Stimulated activated CD8-positive, alpha-beta memory T cell treated with anti-CD3 and anti-CD28 coated beads, Interleukin-7, amount 100 ng/mL, for 4 hours (primary cell): Measurements from ENCODE around the gene YARS2.
"Not testable (repeated sequence)": the region's sequence is repeated elsewhere in the genome, so short reads cannot be mapped to it uniquely, and the experiment has no call there.

Experiments used
- DNase-seq, 2 donors: peaks; one replicate each; pipeline ENCODE4 v3.0.0-alpha.2; 2020; ENCODE audit warnings: low read depth in 2 of 2

YARS2 gene

GRCh38 chr12:32753605-32754004 lies 2.1 kb downstream of the YARS2 start:
- DNase-seq, result no peak

DNA sequence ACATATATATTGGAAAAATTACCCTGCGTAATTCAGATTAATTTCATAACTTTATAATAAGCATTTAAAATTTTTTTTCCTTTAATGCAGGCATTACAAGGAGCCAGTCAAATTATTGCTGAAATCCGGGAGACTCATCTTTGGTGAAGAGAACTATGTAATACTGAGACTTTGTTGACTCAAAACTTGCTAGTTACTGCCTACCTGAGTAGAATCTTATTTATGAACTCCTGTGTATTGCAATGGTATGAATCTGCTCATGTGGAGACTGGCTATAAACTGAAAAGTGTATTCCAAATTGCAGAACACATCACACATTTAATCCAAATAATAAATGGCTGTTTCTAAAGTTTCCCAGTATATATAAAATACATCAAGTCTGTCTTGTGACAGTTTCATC lies 12.4 kb downstream of the YARS2 start:
- DNase-seq, result no peak

DNA sequence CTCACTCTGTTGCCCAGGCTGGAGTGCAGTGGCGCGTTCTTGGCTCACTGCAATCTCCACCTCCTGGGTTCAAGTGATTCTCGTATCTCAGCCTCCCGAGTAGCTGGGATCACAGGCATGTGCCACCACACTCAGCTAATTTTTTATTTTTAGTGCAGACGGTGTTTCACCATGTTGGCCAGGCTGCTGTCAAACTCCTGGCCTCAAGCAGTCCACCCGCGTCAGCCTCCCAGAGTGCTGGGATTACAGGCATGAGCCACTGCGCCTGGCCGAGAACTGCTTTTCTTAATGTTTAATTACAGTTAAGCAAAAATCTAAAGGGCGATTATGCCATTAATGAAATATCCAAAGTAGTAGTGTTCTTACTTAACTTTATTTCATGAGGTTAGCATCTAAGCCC lies 13.6 kb downstream of the YARS2 start:
- no peak for DNase-seq

DNA sequence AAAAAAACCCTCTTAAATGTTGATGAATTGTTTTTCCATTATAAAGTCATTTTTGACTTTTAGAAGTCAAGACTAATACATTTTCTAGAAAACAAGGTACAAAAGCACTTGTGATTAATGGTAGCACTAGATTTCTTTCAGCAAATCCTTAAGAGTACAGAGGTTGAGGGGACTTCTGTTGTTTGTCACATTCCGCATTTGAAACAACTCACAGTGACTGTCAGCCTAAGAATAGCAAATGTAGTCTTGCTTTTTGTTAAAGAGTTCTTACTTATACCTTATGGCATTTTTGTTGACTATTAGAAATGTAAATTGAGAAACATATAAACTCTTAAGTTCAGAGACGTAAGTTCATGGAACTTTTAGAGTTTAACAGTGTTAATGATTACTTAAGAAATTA lies 16.4 kb downstream of the YARS2 start:
- DNase-seq, result no peak

GRCh38 chr12:32737715-32738114 lies 18.0 kb downstream of the YARS2 start:
- DNase-seq, result no peak

DNA sequence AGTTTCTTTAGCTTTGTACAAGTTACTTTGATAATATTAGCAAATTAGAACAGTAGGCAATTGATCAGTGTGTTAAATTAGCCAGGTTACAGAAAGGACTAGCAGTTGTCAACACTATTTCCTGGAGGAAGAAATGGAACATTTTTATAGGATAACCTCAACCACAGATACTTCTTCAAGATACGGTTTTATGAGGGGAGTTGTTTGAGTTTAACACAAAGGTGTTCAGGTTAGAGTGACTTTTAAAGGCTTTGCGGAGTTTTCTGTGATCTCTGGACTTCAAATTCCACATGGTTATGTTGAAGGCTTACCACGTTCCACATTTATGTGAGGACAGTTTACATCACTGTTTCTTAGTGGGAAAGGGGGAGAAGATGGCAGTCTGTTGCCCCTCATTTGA lies 19.3 kb downstream of the YARS2 start:
- DNase-seq, result no peak

GRCh38 chr12:32734952-32735351 lies 20.7 kb downstream of the YARS2 start:
- DNase-seq, result no peak

DNA sequence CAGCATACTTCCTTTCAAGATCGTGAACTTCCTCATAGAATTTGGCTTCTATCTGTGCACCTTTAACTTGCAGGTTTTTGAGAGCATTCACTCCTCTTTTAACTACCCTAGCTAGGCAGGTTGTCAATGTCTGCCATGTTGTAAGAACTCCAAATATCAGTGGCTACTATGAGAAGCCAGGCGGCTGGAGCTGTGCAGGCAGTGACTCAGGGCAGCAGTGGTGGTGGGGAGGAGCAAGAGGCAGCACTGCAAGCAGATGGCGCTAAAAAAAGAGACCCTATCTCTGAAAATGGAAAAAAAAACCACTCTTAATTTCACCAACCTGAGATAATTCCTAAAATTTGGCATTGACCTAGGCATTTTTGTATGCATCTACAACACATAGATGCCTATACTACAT lies 28.5 kb downstream of the YARS2 start:
- DNase-seq, result no peak

DNA sequence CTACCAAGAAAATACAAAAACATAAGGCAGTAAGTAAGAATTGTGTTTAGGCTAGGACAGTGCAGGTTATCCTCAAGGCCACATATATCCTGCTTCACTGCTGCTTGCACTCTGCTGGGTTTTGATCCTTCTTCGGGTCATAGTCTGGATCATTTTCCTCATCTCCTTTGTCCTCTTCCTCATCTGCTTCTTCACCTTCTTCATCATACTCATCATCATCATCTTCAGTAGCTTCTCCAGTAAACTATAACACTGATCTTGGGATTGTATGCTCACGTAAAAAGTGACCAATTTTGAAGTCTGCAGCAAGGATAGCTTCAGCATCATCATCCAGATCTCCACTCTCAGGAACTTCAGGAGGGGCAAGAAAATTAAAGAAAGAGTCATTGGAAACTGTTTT lies 29.4 kb downstream of the YARS2 start:
- DNase-seq, result no peak

DNA sequence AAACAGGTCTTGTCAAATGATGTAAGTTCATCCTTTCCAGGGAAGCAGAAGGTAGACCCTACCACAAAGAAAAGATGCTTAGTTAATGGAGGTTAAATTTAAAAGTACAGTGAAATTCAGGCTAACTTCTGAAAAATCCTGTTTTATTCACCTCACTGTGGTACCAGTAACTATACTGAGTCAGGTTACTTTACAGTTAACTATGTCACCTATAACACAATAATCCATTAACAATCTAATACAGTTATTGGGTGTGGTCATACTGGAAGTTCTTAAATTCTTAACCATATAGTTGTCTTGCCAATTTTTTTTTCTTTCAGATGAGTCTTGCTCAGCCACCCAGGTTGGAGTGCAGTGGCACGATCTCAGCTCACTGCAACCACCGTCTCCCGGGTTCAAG lies 30.4 kb downstream of the YARS2 start:
- DNase-seq, result not testable (repeated sequence)

- DNase-seq, result no peak
Measured at GRCh38 chr12:32718926-32719325, 36.8 kb downstream of the YARS2 start.

DNA sequence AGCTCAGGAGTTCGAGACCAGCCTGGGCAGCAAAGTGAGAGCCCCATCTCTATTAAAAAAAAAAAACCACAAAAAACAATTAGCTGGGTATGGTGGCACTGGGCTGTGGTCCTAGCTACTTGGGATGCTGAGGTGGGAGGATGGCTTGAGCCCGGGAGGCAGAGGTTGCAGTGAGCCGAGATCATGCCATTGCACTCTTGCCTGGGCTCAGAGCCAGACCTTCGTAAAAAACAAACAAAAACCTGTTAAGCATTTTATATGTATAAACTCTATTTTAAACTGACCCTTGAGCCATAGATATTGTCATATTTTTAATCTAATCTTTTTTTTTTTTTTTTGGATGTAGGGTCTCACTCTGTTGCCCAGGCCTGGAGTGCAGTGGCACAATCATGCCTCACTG lies 40.9 kb downstream of the YARS2 start:
- DNase-seq, result no peak

GRCh38 chr12:32708926-32709325 lies 46.8 kb downstream of the YARS2 start:
- no peak for DNase-seq

DNA sequence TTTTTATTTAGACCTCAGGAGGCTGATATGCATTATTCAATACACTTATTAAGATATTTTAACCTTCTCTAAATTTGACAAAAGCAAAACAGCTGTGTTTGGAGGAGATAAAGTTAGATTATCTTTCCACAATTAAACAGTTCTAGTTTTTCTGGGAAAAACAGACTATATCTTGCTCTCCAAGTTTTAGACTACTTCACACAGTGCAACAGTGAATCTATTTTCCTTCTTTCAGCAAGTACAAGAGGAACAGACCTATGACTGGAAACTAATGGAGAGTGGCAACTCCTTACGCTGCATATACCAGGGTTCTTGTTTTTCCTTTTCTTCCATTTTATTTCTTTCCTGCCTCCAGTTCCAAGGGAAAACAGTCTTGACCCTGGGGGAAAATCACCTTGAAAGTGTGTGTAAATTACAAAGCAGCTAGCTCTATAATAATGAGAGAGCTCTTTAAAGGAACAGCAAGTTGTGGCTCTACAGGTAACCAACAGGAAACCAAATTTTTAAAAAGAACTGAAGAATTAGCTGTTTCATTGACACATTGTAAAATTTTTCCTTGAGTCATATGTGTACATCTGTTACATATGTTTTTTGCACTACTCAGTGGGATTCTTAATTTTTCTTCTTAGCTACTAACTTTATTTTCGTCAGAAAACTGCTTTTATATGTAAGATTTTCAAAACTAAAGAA lies 49.2 kb downstream of the YARS2 start:
- no peak for DNase-seq

GRCh38 chr12:32705783-32706182 lies 49.9 kb downstream of the YARS2 start:
- DNase-seq, result no peak

GRCh38 chr12:32702946-32703345 lies 52.8 kb downstream of the YARS2 start:
- no peak for DNase-seq

- DNase-seq, result no peak
Measured at GRCh38 chr12:32702473-32702872, 53.2 kb downstream of the YARS2 start.

DNA sequence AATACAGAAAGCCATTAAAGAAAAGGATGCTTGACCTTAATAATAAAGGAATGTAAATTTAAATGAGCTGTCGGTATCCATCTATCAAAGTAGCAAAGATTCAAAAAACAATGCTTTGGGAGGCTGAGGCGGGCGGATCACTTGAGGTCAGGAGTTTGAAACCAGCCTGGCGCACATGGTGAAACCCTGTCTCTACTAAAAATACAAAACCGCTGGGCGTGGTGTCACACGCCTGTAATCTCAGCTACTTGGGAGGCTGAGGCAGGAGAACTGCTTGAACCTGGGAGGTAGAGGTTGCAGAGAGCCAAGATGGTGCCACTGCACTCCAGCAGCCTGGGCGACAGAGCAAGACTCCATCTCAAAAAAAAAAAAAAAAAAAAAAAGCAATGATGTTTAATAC lies 56.3 kb downstream of the YARS2 start:
- not testable (repeated sequence) for DNase-seq

- no peak for DNase-seq
Measured at GRCh38 chr12:32698285-32698684, 57.4 kb downstream of the YARS2 start.

DNA sequence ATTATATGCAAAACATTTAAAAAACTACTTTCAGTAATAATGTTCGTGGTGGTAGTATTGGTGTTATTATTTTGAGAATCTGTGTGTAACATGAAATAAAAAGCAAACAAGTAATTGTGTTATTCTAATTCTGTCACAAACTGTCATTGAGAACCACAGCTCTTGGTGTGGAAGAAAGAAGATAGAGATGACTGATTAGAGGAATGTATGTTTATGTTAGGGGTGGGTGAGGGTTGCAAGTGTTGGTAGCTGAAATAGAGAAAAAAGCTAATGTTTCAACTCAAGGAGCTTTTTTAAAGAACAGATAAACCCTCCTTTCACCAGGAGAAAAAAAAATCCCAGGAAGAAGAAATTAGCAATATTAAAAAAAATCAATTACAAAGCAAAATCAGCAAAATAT lies 58.3 kb downstream of the YARS2 start:
- no peak for DNase-seq
